HCT116 (cell line): ENCODE measurements around the gene RIMS4.

Experiments
- CBX3 ChIP-seq: IDR thresholded peaks from 2 replicates; pipeline ENCODE4 v1.6.1; 2012; ENCODE audit warnings: low read depth
- EGR1 ChIP-seq: IDR thresholded peaks from 2 replicates; pipeline ENCODE4 v1.6.1; 2012; ENCODE audit warnings: low read depth
- EZH2 ChIP-seq: fragments of 200-600 bp; sonication (generic); IDR thresholded peaks from 2 replicates; pipeline ENCODE4 v1.6.1; 2017; ENCODE audit warnings: antibody characterized with exemption, mixed run types
- EZH2phosphoT487 ChIP-seq: fragments of 200-600 bp; IDR thresholded peaks from 2 replicates; pipeline ENCODE4 v1.6.1; 2018; ENCODE audit warnings: antibody characterized with exemption, borderline replicate concordance
- FOSL1 ChIP-seq: IDR thresholded peaks from 2 replicates; pipeline ENCODE4 v1.6.1; 2012; ENCODE audit warnings: low read depth
- POLR2A ChIP-seq: IDR thresholded peaks from 2 replicates; pipeline ENCODE4 v1.7.0; 2011; ENCODE audit warnings: borderline replicate concordance; ENCODE audit not compliant: insufficient read depth, insufficient read length; ENCODE audit errors: extremely low read depth
- POLR2AphosphoS5 ChIP-seq: IDR thresholded peaks from 2 replicates; pipeline ENCODE4 v1.6.1; 2011; ENCODE audit warnings: mild to moderate bottlenecking, low read depth, low read length, moderate library complexity
- TCF7L2 ChIP-seq: IDR thresholded peaks from 2 replicates; pipeline ENCODE4 v1.7.0; 2011; ENCODE audit warnings: borderline replicate concordance, inconsistent platforms; ENCODE audit not compliant: insufficient read depth, insufficient read length; ENCODE audit errors: extremely low read depth
- ZFX ChIP-seq: fragments of 450-650 bp; IDR thresholded peaks from 2 replicates; pipeline ENCODE4 v1.6.1; 2017
- ZNF274 ChIP-seq: fragments of 200-500 bp; sonication (Bioruptor generic); IDR thresholded peaks from 2 replicates; pipeline ENCODE4 v1.6.1; 2014; ENCODE audit warnings: mild to moderate bottlenecking, low read depth, low read length, inconsistent platforms
- TF ChIP-seq, protein P1 (sequence below), 3 experiments: fragments of 200-600 bp in 1 of 3; sonication (generic) in 1 of 3; IDR thresholded peaks in 2 of 3; conservative IDR thresholded peaks in 1 of 3; 2 replicates each; pipeline ENCODE4 v1.5.1; 2012 to 2017; ENCODE audit warnings: low read depth in 2 of 3, low read length in 2 of 3, antibody characterized with exemption in 1 of 3, borderline replicate concordance in 1 of 3, control low read depth in 1 of 3, mild to moderate bottlenecking in 1 of 3, mixed read lengths in 1 of 3, mixed run types in 1 of 3, moderate library complexity in 1 of 3; ENCODE audit not compliant: insufficient read depth in 1 of 3
- TF ChIP-seq, protein P2 (sequence below): IDR thresholded peaks from 2 replicates; pipeline ENCODE4 v1.6.1; 2012
- TF ChIP-seq, protein P3 (sequence below): IDR thresholded peaks from 2 replicates; pipeline ENCODE4 v1.6.1; 2012; ENCODE audit warnings: low read depth

DNA sequence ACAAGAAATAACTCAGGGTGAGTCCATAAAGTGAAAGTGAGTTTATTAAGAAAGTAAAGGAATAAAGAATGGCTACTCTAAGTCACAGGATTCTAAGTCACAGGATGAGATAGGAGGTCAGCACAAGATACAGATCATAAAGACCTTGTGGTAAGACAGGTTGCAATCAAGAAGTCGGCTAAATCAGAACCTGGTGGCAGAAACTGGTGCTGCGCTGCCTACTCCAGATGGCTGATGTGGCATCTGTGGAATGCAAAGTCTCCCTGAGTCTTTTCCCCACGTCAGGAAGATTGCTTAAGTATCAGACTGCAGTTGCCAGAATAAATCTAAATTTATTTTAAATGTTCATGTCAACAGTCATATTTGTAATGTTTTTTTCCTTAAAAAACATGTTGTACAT is 75.4 kb downstream of the RIMS4 start:
- TF ChIP-seq POLR2A (no peak), TCF7L2 (no peak), ZNF274 (no peak), EGR1 (no peak), EZH2phosphoT487 (no peak), FOSL1 (no peak), EZH2 (no peak), CBX3 (no peak), ZFX (no peak), POLR2AphosphoS5 (no peak)
- TF ChIP-seq, protein P1, sequence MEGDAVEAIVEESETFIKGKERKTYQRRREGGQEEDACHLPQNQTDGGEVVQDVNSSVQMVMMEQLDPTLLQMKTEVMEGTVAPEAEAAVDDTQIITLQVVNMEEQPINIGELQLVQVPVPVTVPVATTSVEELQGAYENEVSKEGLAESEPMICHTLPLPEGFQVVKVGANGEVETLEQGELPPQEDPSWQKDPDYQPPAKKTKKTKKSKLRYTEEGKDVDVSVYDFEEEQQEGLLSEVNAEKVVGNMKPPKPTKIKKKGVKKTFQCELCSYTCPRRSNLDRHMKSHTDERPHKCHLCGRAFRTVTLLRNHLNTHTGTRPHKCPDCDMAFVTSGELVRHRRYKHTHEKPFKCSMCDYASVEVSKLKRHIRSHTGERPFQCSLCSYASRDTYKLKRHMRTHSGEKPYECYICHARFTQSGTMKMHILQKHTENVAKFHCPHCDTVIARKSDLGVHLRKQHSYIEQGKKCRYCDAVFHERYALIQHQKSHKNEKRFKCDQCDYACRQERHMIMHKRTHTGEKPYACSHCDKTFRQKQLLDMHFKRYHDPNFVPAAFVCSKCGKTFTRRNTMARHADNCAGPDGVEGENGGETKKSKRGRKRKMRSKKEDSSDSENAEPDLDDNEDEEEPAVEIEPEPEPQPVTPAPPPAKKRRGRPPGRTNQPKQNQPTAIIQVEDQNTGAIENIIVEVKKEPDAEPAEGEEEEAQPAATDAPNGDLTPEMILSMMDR (IDR thresholded peaks at IDR 0.05 in 2 of 3, conservative IDR thresholded peaks at IDR 0.05 in 1 of 3; ENCODE audit: borderline replicate concordance in 1 of 3, insufficient read depth in 1 of 3, low read depth in 2 of 3, low read length in 2 of 3) = peak in 2 of 3 experiments; percentile 34 to 36; a peak in 3 of 6 replicates
- TF ChIP-seq, protein P2, sequence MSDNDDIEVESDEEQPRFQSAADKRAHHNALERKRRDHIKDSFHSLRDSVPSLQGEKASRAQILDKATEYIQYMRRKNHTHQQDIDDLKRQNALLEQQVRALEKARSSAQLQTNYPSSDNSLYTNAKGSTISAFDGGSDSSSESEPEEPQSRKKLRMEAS = no peak
- TF ChIP-seq, protein P3, sequence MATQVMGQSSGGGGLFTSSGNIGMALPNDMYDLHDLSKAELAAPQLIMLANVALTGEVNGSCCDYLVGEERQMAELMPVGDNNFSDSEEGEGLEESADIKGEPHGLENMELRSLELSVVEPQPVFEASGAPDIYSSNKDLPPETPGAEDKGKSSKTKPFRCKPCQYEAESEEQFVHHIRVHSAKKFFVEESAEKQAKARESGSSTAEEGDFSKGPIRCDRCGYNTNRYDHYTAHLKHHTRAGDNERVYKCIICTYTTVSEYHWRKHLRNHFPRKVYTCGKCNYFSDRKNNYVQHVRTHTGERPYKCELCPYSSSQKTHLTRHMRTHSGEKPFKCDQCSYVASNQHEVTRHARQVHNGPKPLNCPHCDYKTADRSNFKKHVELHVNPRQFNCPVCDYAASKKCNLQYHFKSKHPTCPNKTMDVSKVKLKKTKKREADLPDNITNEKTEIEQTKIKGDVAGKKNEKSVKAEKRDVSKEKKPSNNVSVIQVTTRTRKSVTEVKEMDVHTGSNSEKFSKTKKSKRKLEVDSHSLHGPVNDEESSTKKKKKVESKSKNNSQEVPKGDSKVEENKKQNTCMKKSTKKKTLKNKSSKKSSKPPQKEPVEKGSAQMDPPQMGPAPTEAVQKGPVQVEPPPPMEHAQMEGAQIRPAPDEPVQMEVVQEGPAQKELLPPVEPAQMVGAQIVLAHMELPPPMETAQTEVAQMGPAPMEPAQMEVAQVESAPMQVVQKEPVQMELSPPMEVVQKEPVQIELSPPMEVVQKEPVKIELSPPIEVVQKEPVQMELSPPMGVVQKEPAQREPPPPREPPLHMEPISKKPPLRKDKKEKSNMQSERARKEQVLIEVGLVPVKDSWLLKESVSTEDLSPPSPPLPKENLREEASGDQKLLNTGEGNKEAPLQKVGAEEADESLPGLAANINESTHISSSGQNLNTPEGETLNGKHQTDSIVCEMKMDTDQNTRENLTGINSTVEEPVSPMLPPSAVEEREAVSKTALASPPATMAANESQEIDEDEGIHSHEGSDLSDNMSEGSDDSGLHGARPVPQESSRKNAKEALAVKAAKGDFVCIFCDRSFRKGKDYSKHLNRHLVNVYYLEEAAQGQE = no peak
